HepG2 (cell line): Measurements from ENCODE around the gene APOBEC3H.

Experiments used
- RCOR2 ChIP-seq: IDR thresholded peaks from 2 replicates; pipeline ENCODE4 v1.6.1; 2016; ENCODE audit warnings: missing biosample characterization, missing genetic modification reagents
- TEAD2 ChIP-seq: sonication (generic); formaldehyde crosslinking; IDR thresholded peaks from 2 replicates; pipeline ENCODE4 v1.9.0; 2021; ENCODE audit warnings: missing genetic modification reagents
- ZBTB21 ChIP-seq: sonication (generic); formaldehyde crosslinking; IDR thresholded peaks from 2 replicates; pipeline ENCODE4 v1.4.0; 2020; ENCODE audit warnings: missing genetic modification reagents
- ZNF274 ChIP-seq: sonication (generic); formaldehyde crosslinking; IDR thresholded peaks from 2 replicates; pipeline ENCODE4 v1.5.1; 2020; ENCODE audit warnings: mild to moderate bottlenecking, missing genetic modification reagents
- ZNF350 ChIP-seq: sonication (generic); formaldehyde crosslinking; IDR thresholded peaks from 2 replicates; pipeline ENCODE4 v1.4.0; 2020; ENCODE audit warnings: mild to moderate bottlenecking, low read depth, missing genetic modification reagents, borderline replicate concordance

DNA sequence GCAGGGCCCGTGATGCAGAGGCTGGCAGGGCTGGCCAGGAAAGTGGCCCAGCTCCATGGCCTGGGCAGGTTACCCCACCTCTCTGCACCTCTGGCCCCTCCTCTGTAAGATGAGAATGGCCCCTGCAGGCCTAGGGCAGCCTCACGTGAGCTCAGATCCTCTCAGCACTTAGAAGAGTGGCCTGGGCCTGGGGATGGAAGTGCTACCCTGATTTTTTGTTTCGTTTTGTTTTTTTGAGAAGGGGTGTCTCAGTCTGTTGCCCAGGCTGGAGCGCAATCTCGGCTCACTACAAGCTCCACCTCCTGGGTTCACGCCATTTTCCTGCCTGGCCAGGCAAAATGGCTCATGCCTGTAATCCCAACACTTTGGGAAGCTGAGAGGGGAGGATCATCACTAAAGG, 982 bp downstream of the APOBEC3H start:
- TF ChIP-seq ZNF274 (CRISPR knock-in tag) (no peak), ZBTB21 (CRISPR knock-in tag) (no peak), RCOR2 (CRISPR knock-in tag) (no peak), ZNF350 (CRISPR knock-in tag) (no peak), TEAD2 (CRISPR knock-in tag) (no peak)
